Esophagus squamous epithelium (tissue), 4 donors: ENCODE data around the gene KIF6.

Source experiments
- POLR2A ChIP-seq, 4 donors: fragments of 450-650 bp; IDR thresholded peaks; one replicate each; pipeline ENCODE4 v1.6.1; 2017; ENCODE audit warnings: antibody characterized with exemption in 4 of 4, mild to moderate bottlenecking in 4 of 4, moderate library complexity in 3 of 4
- TF ChIP-seq, protein P1 (sequence below), 6 experiments: fragments of 450-650 bp in 4 of 6; fragments of 200-600 bp in 2 of 6; sonication (generic) in 2 of 6; IDR thresholded peaks; one replicate each; pipeline ENCODE4 v1.5.1; 2016 to 2019; ENCODE audit warnings: antibody characterized with exemption in 6 of 6, mild to moderate bottlenecking in 4 of 6, moderate library complexity in 4 of 6

DNA sequence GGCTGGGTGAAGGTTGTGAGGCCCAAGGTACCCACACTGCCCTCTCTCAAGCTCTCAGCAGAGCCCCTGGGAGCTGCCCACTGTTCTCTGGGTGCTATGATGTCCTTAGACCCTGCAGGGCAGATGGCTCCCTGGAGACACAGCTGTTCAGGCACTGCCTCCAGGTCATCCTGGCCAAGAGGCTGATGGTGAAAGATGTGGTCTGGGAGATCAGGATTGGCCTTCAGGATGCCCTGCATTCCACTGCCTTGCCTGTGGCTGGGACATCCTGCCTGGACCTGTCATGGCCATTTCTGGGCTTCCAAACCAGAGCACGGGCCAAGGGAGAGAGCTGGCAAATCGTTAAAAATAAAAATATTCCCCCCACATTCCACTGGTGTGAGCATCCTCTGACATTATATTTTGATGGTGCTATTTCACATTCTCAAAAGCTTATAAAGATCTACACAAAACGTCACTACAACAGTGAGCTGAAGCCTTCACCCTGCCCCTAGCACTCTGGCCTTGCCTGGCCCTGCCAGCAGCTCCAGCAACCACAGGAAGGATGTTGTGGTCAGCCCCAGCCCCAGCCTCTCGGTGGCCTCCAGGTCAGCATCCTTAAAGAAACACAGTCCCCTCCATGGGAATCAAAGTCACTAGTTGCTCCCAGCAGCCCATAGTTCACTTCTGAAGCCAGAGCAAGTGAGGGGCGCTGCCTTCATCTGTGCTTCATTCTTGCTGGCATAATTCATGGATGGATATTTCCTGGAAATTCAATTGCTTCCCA lies 389.2 kb downstream of the KIF6 start:
- TF ChIP-seq, protein P1, sequence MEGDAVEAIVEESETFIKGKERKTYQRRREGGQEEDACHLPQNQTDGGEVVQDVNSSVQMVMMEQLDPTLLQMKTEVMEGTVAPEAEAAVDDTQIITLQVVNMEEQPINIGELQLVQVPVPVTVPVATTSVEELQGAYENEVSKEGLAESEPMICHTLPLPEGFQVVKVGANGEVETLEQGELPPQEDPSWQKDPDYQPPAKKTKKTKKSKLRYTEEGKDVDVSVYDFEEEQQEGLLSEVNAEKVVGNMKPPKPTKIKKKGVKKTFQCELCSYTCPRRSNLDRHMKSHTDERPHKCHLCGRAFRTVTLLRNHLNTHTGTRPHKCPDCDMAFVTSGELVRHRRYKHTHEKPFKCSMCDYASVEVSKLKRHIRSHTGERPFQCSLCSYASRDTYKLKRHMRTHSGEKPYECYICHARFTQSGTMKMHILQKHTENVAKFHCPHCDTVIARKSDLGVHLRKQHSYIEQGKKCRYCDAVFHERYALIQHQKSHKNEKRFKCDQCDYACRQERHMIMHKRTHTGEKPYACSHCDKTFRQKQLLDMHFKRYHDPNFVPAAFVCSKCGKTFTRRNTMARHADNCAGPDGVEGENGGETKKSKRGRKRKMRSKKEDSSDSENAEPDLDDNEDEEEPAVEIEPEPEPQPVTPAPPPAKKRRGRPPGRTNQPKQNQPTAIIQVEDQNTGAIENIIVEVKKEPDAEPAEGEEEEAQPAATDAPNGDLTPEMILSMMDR (IDR thresholded peaks at IDR 0.05): no peak
- no peak for TF ChIP-seq POLR2A (IDR thresholded peaks at IDR 0.05)
